Measurements from ENCODE around the gene TMEM179B.

DNA sequence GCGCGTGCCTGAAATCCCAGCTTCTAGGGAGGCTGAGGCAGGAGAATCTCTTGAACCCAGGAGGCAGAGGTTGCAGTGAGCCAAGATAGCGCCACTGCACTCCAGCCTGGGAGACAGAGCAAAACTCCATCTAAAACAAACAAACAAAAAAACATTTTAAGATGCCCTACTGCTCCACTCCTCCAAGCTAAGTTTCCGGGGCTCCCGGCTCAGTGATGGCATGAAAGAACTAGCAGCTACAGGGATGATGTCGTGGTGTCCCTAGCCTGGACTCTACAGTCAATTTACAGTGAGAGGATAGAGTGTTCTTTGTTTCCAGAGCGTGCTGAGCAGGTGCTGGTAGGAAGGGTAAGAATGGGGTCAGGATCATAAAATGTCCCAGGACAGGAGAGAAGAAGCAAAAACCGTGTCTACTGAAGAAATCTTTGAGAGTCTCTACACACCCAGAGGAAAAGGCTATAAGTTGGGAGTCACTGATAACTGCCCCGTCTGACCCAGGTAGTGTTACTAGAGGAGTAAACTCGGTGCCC lies 32.1 kb upstream of the TMEM179B start:
- TF ChIP-seq, protein P1, sequence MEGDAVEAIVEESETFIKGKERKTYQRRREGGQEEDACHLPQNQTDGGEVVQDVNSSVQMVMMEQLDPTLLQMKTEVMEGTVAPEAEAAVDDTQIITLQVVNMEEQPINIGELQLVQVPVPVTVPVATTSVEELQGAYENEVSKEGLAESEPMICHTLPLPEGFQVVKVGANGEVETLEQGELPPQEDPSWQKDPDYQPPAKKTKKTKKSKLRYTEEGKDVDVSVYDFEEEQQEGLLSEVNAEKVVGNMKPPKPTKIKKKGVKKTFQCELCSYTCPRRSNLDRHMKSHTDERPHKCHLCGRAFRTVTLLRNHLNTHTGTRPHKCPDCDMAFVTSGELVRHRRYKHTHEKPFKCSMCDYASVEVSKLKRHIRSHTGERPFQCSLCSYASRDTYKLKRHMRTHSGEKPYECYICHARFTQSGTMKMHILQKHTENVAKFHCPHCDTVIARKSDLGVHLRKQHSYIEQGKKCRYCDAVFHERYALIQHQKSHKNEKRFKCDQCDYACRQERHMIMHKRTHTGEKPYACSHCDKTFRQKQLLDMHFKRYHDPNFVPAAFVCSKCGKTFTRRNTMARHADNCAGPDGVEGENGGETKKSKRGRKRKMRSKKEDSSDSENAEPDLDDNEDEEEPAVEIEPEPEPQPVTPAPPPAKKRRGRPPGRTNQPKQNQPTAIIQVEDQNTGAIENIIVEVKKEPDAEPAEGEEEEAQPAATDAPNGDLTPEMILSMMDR (conservative IDR thresholded peaks at IDR 0.05) = no peak
- TF ChIP-seq ZFX (IDR thresholded peaks at IDR 0.05) = no peak
